Activated T-cell treated with anti-CD3 and anti-CD28 coated beads, Interleukin-2, amount 50 U/mL, for 4 hours (primary cell): ENCODE data around the gene CLTC. TPM values are rescaled to one million over a fixed set of nuclear protein-coding genes. Genes with fewer than 3 reads are reported as not detected.
"Not testable (repeated sequence)": the region's sequence is repeated elsewhere in the genome, so short reads cannot be mapped to it uniquely, and the experiment has no call there.

Experiments
- ATAC-seq, 2 donors: fragments of 200-7000 bp; cut with Tn5 transposase; one replicate each; pipeline ENCODE4 v1.10.0; 2021
- DNase-seq: peaks from one replicate; pipeline ENCODE4 v3.0.0-alpha.2; 2020
- H3K27me3 Mint-ChIP-seq: one replicate; pipeline ENCODE4 v1.8.0; 2021; ENCODE audit warnings: low read depth, mixed read lengths
- H3K36me3 Mint-ChIP-seq: one replicate; pipeline ENCODE4 v1.8.0; 2022; ENCODE audit warnings: mixed read lengths; ENCODE audit not compliant: insufficient read depth
- H3K4me1 Mint-ChIP-seq: one replicate; pipeline ENCODE4 v1.8.0; 2021; ENCODE audit warnings: low read depth, mixed read lengths
- H3K4me3 Mint-ChIP-seq: one replicate; pipeline ENCODE4 v1.8.0; 2021; ENCODE audit warnings: mild to moderate bottlenecking, moderate library complexity, mixed read lengths
- H3K9me3 Mint-ChIP-seq: one replicate; pipeline ENCODE4 v1.8.0; 2021; ENCODE audit warnings: mixed read lengths
- total RNA-seq, 3 donors: library from RNA; stranded (reverse); gene quantifications; one replicate each; pipeline ENCODE4 v1.2.1, GENCODE V29; 2021

Gene CLTC
- 100 to 1,000 TPM; 177 to 195 (median 183) TPM for total RNA-seq

- DNase-seq, result peak; percentile 90
- peak; percentile 85 to 87 for ATAC-seq
- H3K4me3 Mint-ChIP-seq, result peak within 1 kb of the TSS; percentile 95
- no peaks in the 10 kb centered on the region for H3K27me3 Mint-ChIP-seq
- H3K9me3 Mint-ChIP-seq, result no peaks in the 10 kb centered on the region
- H3K36me3 Mint-ChIP-seq, result peaks cover 9% of the 10 kb centered on the region
- H3K4me1 Mint-ChIP-seq, result peaks cover 56% of the 10 kb centered on the region
Observed at GRCh38 chr17:59619298-59620063, at the start of gene CLTC. Gene CLTC (plus strand): TSS chr17:59619895. CDS start chr17:59620132, 237 bp downstream.

GRCh38 chr17:59572301-59572924, 47.3 kb upstream of the CLTC start:
- DNase-seq (no peak), ATAC-seq (peak; percentile 60 to 77)
- no peaks in the 10 kb centered on the region for H3K9me3 Mint-ChIP-seq
- H3K27me3 Mint-ChIP-seq, result no peaks in the 10 kb centered on the region
- H3K4me3 Mint-ChIP-seq, result no peak overlapping the region
- H3K36me3 Mint-ChIP-seq, result peaks cover 15% of the 10 kb centered on the region
- peaks cover 14% of the 10 kb centered on the region for H3K4me1 Mint-ChIP-seq

- H3K36me3 Mint-ChIP-seq, H3K9me3 Mint-ChIP-seq, H3K4me3 Mint-ChIP-seq, H3K4me1 Mint-ChIP-seq, DNase-seq, H3K27me3 Mint-ChIP-seq, ATAC-seq: not testable (repeated sequence)
Observed at GRCh38 chr17:59584168-59584567, 35.5 kb upstream of the CLTC start.

GRCh38 chr17:59600169-59600568, 19.5 kb upstream of the CLTC start:
- DNase-seq (no peak), ATAC-seq (no peak)
- peaks cover 5% of the 10 kb centered on the region for H3K4me1 Mint-ChIP-seq
- H3K27me3 Mint-ChIP-seq, result no peaks in the 10 kb centered on the region
- peaks cover 32% of the 10 kb centered on the region for H3K36me3 Mint-ChIP-seq
- no peaks in the 10 kb centered on the region for H3K9me3 Mint-ChIP-seq
- no peak overlapping the region for H3K4me3 Mint-ChIP-seq

- Mint-ChIP-seq H3K9me3 (no peaks in the 10 kb centered on the region), H3K4me1 (peaks cover 5% of the 10 kb centered on the region), H3K36me3 (peaks cover 35% of the 10 kb centered on the region), H3K4me3 (no peak overlapping the region), H3K27me3 (no peaks in the 10 kb centered on the region)
- ATAC-seq (peak; percentile 78 to 80), DNase-seq (no peak)
Observed at GRCh38 chr17:59601130-59601529, 18.6 kb upstream of the CLTC start.

- Mint-ChIP-seq H3K27me3 (no peaks in the 10 kb centered on the region), H3K4me3 (no peak overlapping the region), H3K9me3 (no peaks in the 10 kb centered on the region), H3K4me1 (peaks cover 2% of the 10 kb centered on the region), H3K36me3 (peaks cover 39% of the 10 kb centered on the region)
- ATAC-seq (no peak), DNase-seq (no peak)
Observed at GRCh38 chr17:59607061-59607460, 12.6 kb upstream of the CLTC start.

- Mint-ChIP-seq H3K9me3 (no peaks in the 10 kb centered on the region), H3K36me3 (peaks cover 31% of the 10 kb centered on the region), H3K4me3 (no peak overlapping the region), H3K27me3 (no peaks in the 10 kb centered on the region), H3K4me1 (no peaks in the 10 kb centered on the region)
- DNase-seq (no peak), ATAC-seq (no peak)
Observed at GRCh38 chr17:59607817-59608403, 11.8 kb upstream of the CLTC start.

GRCh38 chr17:59611503-59611902, 8.2 kb upstream of the CLTC start:
- peaks cover 17% of the 10 kb centered on the region for H3K36me3 Mint-ChIP-seq
- H3K4me3 Mint-ChIP-seq, result no peak overlapping the region
- H3K9me3 Mint-ChIP-seq, result no peaks in the 10 kb centered on the region
- ATAC-seq (no peak), DNase-seq (no peak)
- H3K4me1 Mint-ChIP-seq, result no peaks in the 10 kb centered on the region
- no peaks in the 10 kb centered on the region for H3K27me3 Mint-ChIP-seq

- ATAC-seq, result no peak
- Mint-ChIP-seq H3K9me3 (no peaks in the 10 kb centered on the region), H3K4me1 (peaks cover 30% of the 10 kb centered on the region), H3K36me3 (peaks cover 3% of the 10 kb centered on the region), H3K27me3 (no peaks in the 10 kb centered on the region), H3K4me3 (no peak overlapping the region)
- no peak for DNase-seq
Observed at GRCh38 chr17:59616253-59616920, 3.3 kb upstream of the CLTC start.

GRCh38 chr17:59617156-59617732, 2.5 kb upstream of the CLTC start:
- Mint-ChIP-seq H3K4me1 (peaks cover 36% of the 10 kb centered on the region), H3K4me3 (peak overlapping the region; percentile 95), H3K36me3 (peaks cover 6% of the 10 kb centered on the region), H3K9me3 (no peaks in the 10 kb centered on the region), H3K27me3 (no peaks in the 10 kb centered on the region)
- ATAC-seq (no peak), DNase-seq (no peak)

- Mint-ChIP-seq H3K36me3 (peaks cover 9% of the 10 kb centered on the region), H3K4me1 (peaks cover 52% of the 10 kb centered on the region), H3K9me3 (no peaks in the 10 kb centered on the region), H3K4me3 (peak overlapping the region; percentile 95), H3K27me3 (no peaks in the 10 kb centered on the region)
- DNase-seq (no peak), ATAC-seq (no peak)
Observed at GRCh38 chr17:59619035-59619297, 729 bp upstream of the CLTC start.

- DNase-seq, result no peak
- peaks cover 57% of the 10 kb centered on the region for H3K4me1 Mint-ChIP-seq
- H3K36me3 Mint-ChIP-seq, result peaks cover 9% of the 10 kb centered on the region
- H3K4me3 Mint-ChIP-seq, result peak overlapping the region; percentile 95
- no peak for ATAC-seq
- no peaks in the 10 kb centered on the region for H3K27me3 Mint-ChIP-seq
- H3K9me3 Mint-ChIP-seq, result no peaks in the 10 kb centered on the region
Observed at GRCh38 chr17:59620064-59620359, 317 bp downstream of the CLTC start.

GRCh38 chr17:59620518-59621259, 994 bp downstream of the CLTC start:
- peak; percentile 19 to 21 for ATAC-seq
- no peaks in the 10 kb centered on the region for H3K27me3 Mint-ChIP-seq
- peaks cover 9% of the 10 kb centered on the region for H3K36me3 Mint-ChIP-seq
- H3K9me3 Mint-ChIP-seq, result no peaks in the 10 kb centered on the region
- peak overlapping the region; percentile 95 for H3K4me3 Mint-ChIP-seq
- peak; percentile 32 for DNase-seq
- H3K4me1 Mint-ChIP-seq, result peaks cover 60% of the 10 kb centered on the region

GRCh38 chr17:59621771-59622170, 2.1 kb downstream of the CLTC start:
- Mint-ChIP-seq H3K9me3 (no peaks in the 10 kb centered on the region), H3K4me1 (peaks cover 67% of the 10 kb centered on the region), H3K36me3 (peaks cover 13% of the 10 kb centered on the region), H3K27me3 (no peaks in the 10 kb centered on the region), H3K4me3 (peak overlapping the region; percentile 95)
- no peak for DNase-seq
- no peak for ATAC-seq
